Measurements from ENCODE around the gene ZMPSTE24. TPM values are rescaled to one million over a fixed set of nuclear protein-coding genes. Genes with fewer than 3 reads are reported as not detected.
A peak's percentile ranks its signal among the peaks of the same experiment; 100 is the strongest.

ZMPSTE24 gene
- polyA plus RNA-seq, 3 donors: 6.4 to 45.6 (median 36.0) TPM

DNA sequence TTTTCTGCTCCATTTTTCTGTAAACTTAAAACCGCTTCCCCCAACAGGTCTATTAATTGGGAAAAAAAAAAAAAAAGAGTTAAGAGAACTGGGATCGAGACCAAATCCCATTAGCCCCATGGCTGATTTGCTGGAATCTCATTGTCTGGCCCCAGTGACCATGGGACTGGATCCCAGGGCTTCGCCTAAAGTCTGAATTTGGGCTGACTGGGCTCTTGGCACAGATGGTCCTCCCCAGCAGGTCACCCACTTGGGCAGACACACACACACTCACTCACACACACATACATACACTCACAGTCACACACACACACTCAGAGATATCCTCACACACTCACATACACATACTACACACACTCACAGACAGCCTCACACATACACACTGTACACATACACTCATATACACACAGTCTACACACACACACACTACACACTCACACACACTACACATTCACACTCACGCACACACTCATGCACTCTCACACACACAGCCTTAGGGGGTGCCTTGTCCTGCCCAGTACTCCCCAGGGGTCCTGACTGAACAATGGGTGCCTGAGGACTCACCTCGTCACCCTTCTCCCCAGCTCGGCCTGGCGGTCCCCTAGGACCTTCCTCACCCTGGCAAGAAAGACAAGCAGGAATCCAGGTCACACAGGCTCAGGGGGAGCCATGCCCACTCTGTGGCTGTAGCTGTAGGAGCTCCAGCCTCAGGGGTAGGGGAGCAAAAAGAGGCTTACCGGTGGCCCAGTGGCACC lies 51.5 kb downstream of the ZMPSTE24 start:
- Histone ChIP-seq H2AFZ (ENCODE audit: insufficient read depth, low read depth, low read length, poor library complexity, severe bottlenecking) (no peak overlapping the region), H3K4me2 (replicated peaks; ENCODE audit: extremely low read depth, low read length, poor library complexity, severe bottlenecking) (no peak overlapping the region), H3K27me3 (ENCODE audit: control insufficient read depth in 2 of 2, insufficient read depth in 2 of 2, low read length in 2 of 2) (no peaks in the 10 kb centered on the region), H3K79me2 (ENCODE audit: insufficient read depth, low read length) (peaks cover 8% of the 10 kb centered on the region), H4K20me1 (ENCODE audit: insufficient read depth, low read length) (no peaks in the 10 kb centered on the region), H3K36me3 (replicated peaks in 1 of 2; ENCODE audit: control insufficient read depth in 1 of 2, insufficient read depth in 2 of 2, low read length in 2 of 2) (peaks cover 8% of the 10 kb centered on the region in 2 donors), H3K27ac (ENCODE audit: low read depth in 1 of 2, low read length in 2 of 2) (no peak overlapping the region), H3K9ac (ENCODE audit: insufficient read depth, low read length, poor library complexity, severe bottlenecking) (no peak overlapping the region), H3K4me3 (replicated peaks in 1 of 3; ENCODE audit: low read depth in 2 of 3, low read length in 3 of 3) (no peak overlapping the region), H3K4me1 (ENCODE audit: control insufficient read depth in 1 of 2, insufficient read depth in 2 of 2, low read length in 2 of 2) (peaks cover 26 to 32% of the 10 kb centered on the region in 2 donors), H3K9me3 (replicated peaks in 1 of 2; ENCODE audit: control insufficient read depth in 1 of 2, insufficient read depth in 1 of 2, low read length in 2 of 2) (no peaks in the 10 kb centered on the region)
- TF ChIP-seq, protein P1, sequence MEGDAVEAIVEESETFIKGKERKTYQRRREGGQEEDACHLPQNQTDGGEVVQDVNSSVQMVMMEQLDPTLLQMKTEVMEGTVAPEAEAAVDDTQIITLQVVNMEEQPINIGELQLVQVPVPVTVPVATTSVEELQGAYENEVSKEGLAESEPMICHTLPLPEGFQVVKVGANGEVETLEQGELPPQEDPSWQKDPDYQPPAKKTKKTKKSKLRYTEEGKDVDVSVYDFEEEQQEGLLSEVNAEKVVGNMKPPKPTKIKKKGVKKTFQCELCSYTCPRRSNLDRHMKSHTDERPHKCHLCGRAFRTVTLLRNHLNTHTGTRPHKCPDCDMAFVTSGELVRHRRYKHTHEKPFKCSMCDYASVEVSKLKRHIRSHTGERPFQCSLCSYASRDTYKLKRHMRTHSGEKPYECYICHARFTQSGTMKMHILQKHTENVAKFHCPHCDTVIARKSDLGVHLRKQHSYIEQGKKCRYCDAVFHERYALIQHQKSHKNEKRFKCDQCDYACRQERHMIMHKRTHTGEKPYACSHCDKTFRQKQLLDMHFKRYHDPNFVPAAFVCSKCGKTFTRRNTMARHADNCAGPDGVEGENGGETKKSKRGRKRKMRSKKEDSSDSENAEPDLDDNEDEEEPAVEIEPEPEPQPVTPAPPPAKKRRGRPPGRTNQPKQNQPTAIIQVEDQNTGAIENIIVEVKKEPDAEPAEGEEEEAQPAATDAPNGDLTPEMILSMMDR (IDR thresholded peaks at IDR 0.05): no peak
- peaks cover 2 to 7% (median 6%) of the 10 kb centered on the region in 3 donors for H3K27me3 Mint-ChIP-seq (ENCODE audit: low read depth in 3 of 3)
- H3K27ac Mint-ChIP-seq: no peak overlapping the region
- intact Hi-C loops (cut with micrococcal nuclease): loop anchor here (5.0 to 10.0 kb wide), 3 partner anchors 42 to 155 kb away; partner anchors contain the start of gene ZMPSTE24 (in 1 of the 2)
- peaks cover 25% of the 10 kb centered on the region for H3K4me1 Mint-ChIP-seq
- peaks cover 9 to 16% of the 10 kb centered on the region in 2 donors for H3K36me3 Mint-ChIP-seq
- 89% methylated on average over 3 of the region's 8 CpGs for WGBS (ENCODE audit: insufficient coverage)
- H3K9me3 Mint-ChIP-seq: no peaks in the 10 kb centered on the region
- DNase-seq: no peak
- no peak overlapping the region for H3K4me3 Mint-ChIP-seq

DNA sequence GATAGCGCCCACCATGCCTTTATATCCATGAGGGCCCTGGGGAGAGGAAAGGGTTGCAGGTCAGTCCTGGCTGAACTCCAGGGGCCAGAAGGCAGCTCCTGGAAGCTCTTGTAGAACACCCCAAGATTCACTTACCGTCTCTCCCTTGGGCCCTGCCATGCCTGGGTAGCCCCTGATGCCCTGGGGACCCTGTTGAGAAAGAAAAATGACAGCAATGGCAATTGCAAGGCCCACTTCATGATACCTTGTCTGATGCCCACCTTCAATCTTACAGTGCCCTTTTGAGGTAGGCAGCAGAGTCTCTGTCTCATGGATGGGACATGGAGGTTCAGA lies 52.1 kb downstream of the ZMPSTE24 start:
- H3K27ac ChIP-seq (ENCODE audit: low read depth in 1 of 2, low read length in 2 of 2): no peak overlapping the region
- H3K27me3 ChIP-seq (ENCODE audit: control insufficient read depth in 2 of 2, insufficient read depth in 2 of 2, low read length in 2 of 2): no peaks in the 10 kb centered on the region
- H3K36me3 ChIP-seq (replicated peaks in 1 of 2; ENCODE audit: control insufficient read depth in 1 of 2, insufficient read depth in 2 of 2, low read length in 2 of 2): peaks cover 7 to 8% of the 10 kb centered on the region in 2 donors
- Mint-ChIP-seq H3K4me3 (no peak overlapping the region), H3K4me1 (peaks cover 31% of the 10 kb centered on the region), H3K9me3 (no peaks in the 10 kb centered on the region), H3K27me3 (ENCODE audit: low read depth in 3 of 3) (peaks cover 2 to 12% (median 9%) of the 10 kb centered on the region in 3 donors), H3K36me3 (peaks cover 10 to 16% of the 10 kb centered on the region in 2 donors), H3K27ac (peak overlapping the region in 1 of 7 donors; percentile 18)
- TF ChIP-seq, protein P1 (IDR thresholded peaks at IDR 0.05): no peak
- H3K9ac ChIP-seq (ENCODE audit: insufficient read depth, low read length, poor library complexity, severe bottlenecking): no peak overlapping the region
- H3K79me2 ChIP-seq (ENCODE audit: insufficient read depth, low read length): peaks cover 8% of the 10 kb centered on the region
- H3K4me1 ChIP-seq (ENCODE audit: control insufficient read depth in 1 of 2, insufficient read depth in 2 of 2, low read length in 2 of 2): peaks cover 31 to 38% of the 10 kb centered on the region in 2 donors
- H2AFZ ChIP-seq (ENCODE audit: insufficient read depth, low read depth, low read length, poor library complexity, severe bottlenecking): no peak overlapping the region
- no peak overlapping the region for H3K4me2 ChIP-seq (replicated peaks; ENCODE audit: extremely low read depth, low read length, poor library complexity, severe bottlenecking)
- no peaks in the 10 kb centered on the region for H4K20me1 ChIP-seq (ENCODE audit: insufficient read depth, low read length)
- no peaks in the 10 kb centered on the region for H3K9me3 ChIP-seq (replicated peaks in 1 of 2; ENCODE audit: control insufficient read depth in 1 of 2, insufficient read depth in 1 of 2, low read length in 2 of 2)
- intact Hi-C loops (cut with micrococcal nuclease): loop anchor here (5.0 to 10.0 kb wide), 3 partner anchors 43 to 155 kb away; partner anchors contain the start of gene ZMPSTE24 (in 1 of the 2)
- no peak for DNase-seq
- WGBS (ENCODE audit: insufficient coverage): 100% methylated on average over 1 of the region's 2 CpGs
- no peak overlapping the region for H3K4me3 ChIP-seq (replicated peaks in 1 of 3; ENCODE audit: low read depth in 2 of 3, low read length in 3 of 3)
